ENCODE measurements around the gene LIFR.
A peak's percentile ranks its signal among the peaks of the same experiment; 100 is the strongest.

Gene LIFR

GRCh38 chr5:38441453-38442246 is 114.8 kb downstream of the LIFR start:
- DNase-seq (ENCODE audit: low spot score), result peak; percentile 71

- DNase-seq (ENCODE audit: low spot score), result no peak
Observed at GRCh38 chr5:38438757-38439156, 117.7 kb downstream of the LIFR start.

DNA sequence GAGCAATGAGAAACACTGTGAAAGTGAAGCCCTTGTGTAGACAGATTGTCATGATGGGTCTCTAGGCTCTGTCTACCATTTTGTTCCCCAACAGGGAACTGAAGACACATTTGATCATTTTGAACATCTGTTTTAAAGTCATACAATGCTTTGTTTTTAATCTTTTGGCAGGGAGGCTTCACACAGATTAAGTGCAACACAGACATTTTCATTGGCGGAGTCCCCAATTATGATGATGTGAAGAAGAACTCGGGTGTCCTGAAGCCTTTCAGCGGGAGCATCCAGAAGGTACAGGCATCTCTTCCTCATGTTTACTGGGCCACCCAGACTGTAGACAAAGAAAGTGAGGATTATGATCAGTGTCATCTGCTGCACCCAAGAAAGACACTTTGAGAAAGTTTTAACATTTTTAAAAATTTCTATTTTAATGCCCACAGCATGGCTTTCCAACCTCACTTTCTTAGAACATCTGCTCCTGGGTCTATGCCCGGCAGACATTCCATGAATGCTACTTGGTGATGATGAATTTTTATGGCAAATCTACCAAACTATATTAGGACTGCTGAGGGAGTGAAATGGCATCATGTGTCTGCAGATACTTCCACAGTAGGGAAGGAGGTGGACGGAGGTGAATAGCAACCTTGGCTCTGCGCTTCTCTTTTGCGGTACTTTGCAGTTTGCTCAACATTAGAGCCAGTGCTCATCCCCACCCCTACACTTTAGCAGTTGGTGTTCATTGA is 121.3 kb downstream of the LIFR start:
- DNase-seq (ENCODE audit: low spot score), result no peak

- DNase-seq (ENCODE audit: low spot score), result no peak
Observed at GRCh38 chr5:38433160-38433861, 123.1 kb downstream of the LIFR start.

- DNase-seq (ENCODE audit: low spot score), result no peak
Observed at GRCh38 chr5:38431242-38431853, 125.1 kb downstream of the LIFR start.

GRCh38 chr5:38426986-38427950 is 129.2 kb downstream of the LIFR start:
- DNase-seq (ENCODE audit: low spot score), result no peak

DNA sequence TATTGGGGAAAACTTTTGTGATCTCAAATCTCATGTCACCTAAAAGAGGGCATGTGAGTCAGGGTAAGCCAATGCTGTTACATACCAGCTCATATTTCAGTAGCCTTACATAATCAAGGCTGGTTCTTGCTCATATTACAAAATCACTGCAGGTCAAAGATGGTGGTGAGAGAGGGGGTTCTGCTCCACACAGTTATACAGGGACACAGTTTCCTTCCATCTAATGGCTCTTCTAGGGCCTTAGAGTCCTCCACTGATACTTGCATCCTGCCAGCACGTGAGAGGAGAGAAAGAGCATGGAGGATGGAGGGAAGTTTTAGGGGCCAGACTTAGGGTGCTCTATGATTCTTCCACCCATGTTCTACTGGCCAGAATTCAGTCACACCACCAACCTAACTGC is 130.0 kb downstream of the LIFR start:
- DNase-seq (ENCODE audit: low spot score), result no peak
